OCI-LY7 (cell line): ENCODE results near the gene TMED6. TPM values are rescaled to one million over a fixed set of nuclear protein-coding genes. Genes with fewer than 3 reads are reported as not detected.

Source experiments
- BruUV-seq: library from RNA; stranded (reverse); fragments of 400-500 nt; replicated peaks from 2 replicates; lab custom pipeline; 2021; lab: Mats Ljungman, UMichigan
- CTCF ChIA-PET: fragments of 300-600 bp; sonication (Branson Sonifier 250); formaldehyde crosslinking; loops from one replicate; lab custom pipeline; 2022; ENCODE audit warnings: antibody characterized with exemption; ENCODE audit not compliant: unreplicated experiment; lab: Charles Lee
- POLR2A ChIA-PET: fragments of 300-600 bp; sonication (Branson Sonifier 250); formaldehyde crosslinking; loops from one replicate; lab custom pipeline; 2022; ENCODE audit warnings: antibody characterized with exemption; lab: Charles Lee
- DNase-seq: peaks from one replicate; pipeline ENCODE4 v3.0.0-alpha.2; 2015; ENCODE audit warnings: low spot score
- H2AFZ ChIP-seq: fragments of 200-600 bp; sonication (generic), shearing (Covaris generic); 2 replicates; pipeline ENCODE4 v1.6.1; 2014; ENCODE audit warnings: mild to moderate bottlenecking, antibody characterized with exemption, low read length, moderate library complexity
- H3K27ac ChIP-seq: fragments of 200-600 bp; sonication (generic); 2 replicates; pipeline ENCODE4 v1.5.1; 2014; ENCODE audit warnings: mixed run types, low read depth, mild to moderate bottlenecking, moderate library complexity, low read length, inconsistent platforms; ENCODE audit not compliant: poor library complexity, severe bottlenecking
- H3K36me3 ChIP-seq: fragments of 200-600 bp; sonication (generic); 2 replicates; pipeline ENCODE4 v1.6.1; 2014; ENCODE audit warnings: mild to moderate bottlenecking, antibody characterized with exemption, low read length, moderate library complexity, mixed read lengths; ENCODE audit not compliant: insufficient read depth
- H3K4me1 ChIP-seq: fragments of 200-600 bp; sonication (generic); 2 replicates; pipeline ENCODE4 v1.5.1; 2014; ENCODE audit warnings: mild to moderate bottlenecking, low read length; ENCODE audit not compliant: insufficient read depth, poor library complexity, severe bottlenecking
- H3K4me2 ChIP-seq: fragments of 200-600 bp; sonication (generic); 2 replicates; pipeline ENCODE4 v1.6.1; 2014; ENCODE audit warnings: mild to moderate bottlenecking, low read length
- H3K4me3 ChIP-seq: fragments of 200-600 bp; sonication (generic); 2 replicates; pipeline ENCODE4 v1.5.1; 2014; ENCODE audit warnings: mild to moderate bottlenecking, low read depth, low read length; ENCODE audit not compliant: poor library complexity, severe bottlenecking
- H3K79me2 ChIP-seq: fragments of 200-600 bp; sonication (generic); 2 replicates; pipeline ENCODE4 v1.6.1; 2016; ENCODE audit warnings: low read depth, mild to moderate bottlenecking, low read length, moderate library complexity, mixed read lengths; ENCODE audit not compliant: insufficient read depth
- H3K9me2 ChIP-seq: fragments of 200-600 bp; sonication (generic); 2 replicates; pipeline ENCODE4 v1.6.1; 2016; ENCODE audit warnings: mild to moderate bottlenecking, low read length, mixed read lengths; ENCODE audit not compliant: insufficient read depth
- H3K9me3 ChIP-seq: fragments of 200-600 bp; sonication (generic); 2 replicates; pipeline ENCODE4 v1.6.1; 2014; ENCODE audit warnings: mild to moderate bottlenecking, mixed run types, low read length, mixed read lengths
- H4K20me1 ChIP-seq: fragments of 200-600 bp; sonication (generic); 2 replicates; pipeline ENCODE4 v1.6.1; 2014; ENCODE audit warnings: mild to moderate bottlenecking, antibody characterized with exemption, low read length, moderate library complexity, mixed read lengths; ENCODE audit not compliant: insufficient read depth
- CTCF ChIP-seq: fragments of 200-600 bp; sonication (generic); conservative IDR thresholded peaks from 2 replicates; pipeline ENCODE4 v1.5.1; 2014; ENCODE audit warnings: mild to moderate bottlenecking, antibody characterized with exemption, low read length, moderate library complexity, mixed read lengths
- EZH2phosphoT487 ChIP-seq: fragments of 200-600 bp; sonication (generic); IDR thresholded peaks from 2 replicates; pipeline ENCODE4 v1.6.1; 2018; ENCODE audit warnings: low read depth, borderline replicate concordance, mild to moderate bottlenecking, mixed run types, antibody characterized with exemption, low read length, moderate library complexity, mixed read lengths
- intact Hi-C: fragments of 100-400 bp; cut with micrococcal nuclease; formaldehyde crosslinking; loops from one replicate; pipeline ENCODE4 v1.10.0; 2022; ENCODE audit not compliant: unreplicated experiment
- total RNA-seq, 2 experiments: library from RNA; depleted of rRNA in 1 of 2; stranded (reverse); fragments of >200 nt in 1 of 2; shearing (Covaris generic) in 1 of 2; gene quantifications; 2 replicates each; pipeline ENCODE4 v1.2.3, GENCODE V29; 2014 to 2022

The TMED6 gene
- total RNA-seq, 2 experiments from 2014 or later = 1.7 TPM

GRCh38 chr16:69324585-69325253, 26.9 kb downstream of the TMED6 start:
- intact Hi-C loops = no loop called here
- Histone ChIP-seq H3K9me2 (no peaks in the 10 kb centered on the region), H3K9me3 (no peaks in the 10 kb centered on the region), H4K20me1 (peaks cover 44% of the 10 kb centered on the region), H2AFZ (no peak overlapping the region), H3K36me3 (peaks cover 98% of the 10 kb centered on the region), H3K4me3 (no peak overlapping the region), H3K4me2 (no peak overlapping the region; the same call in 1 of the 2 replicates), H3K79me2 (peaks cover 71% of the 10 kb centered on the region), H3K27ac (no peak overlapping the region), H3K4me1 (peaks cover 39% of the 10 kb centered on the region)
- TF ChIP-seq EZH2phosphoT487 = no peak
- TF ChIP-seq CTCF = no peak
- BruUV-seq = TSS peak; percentile 76
- POLR2A ChIA-PET = interaction anchor here (0.7 kb wide), 1 partner anchor 22 kb away, joined by 3 read pairs; no protein-coding TSS in a partner anchor
- CTCF ChIA-PET = no interaction called here
- DNase-seq = no peak

DNA sequence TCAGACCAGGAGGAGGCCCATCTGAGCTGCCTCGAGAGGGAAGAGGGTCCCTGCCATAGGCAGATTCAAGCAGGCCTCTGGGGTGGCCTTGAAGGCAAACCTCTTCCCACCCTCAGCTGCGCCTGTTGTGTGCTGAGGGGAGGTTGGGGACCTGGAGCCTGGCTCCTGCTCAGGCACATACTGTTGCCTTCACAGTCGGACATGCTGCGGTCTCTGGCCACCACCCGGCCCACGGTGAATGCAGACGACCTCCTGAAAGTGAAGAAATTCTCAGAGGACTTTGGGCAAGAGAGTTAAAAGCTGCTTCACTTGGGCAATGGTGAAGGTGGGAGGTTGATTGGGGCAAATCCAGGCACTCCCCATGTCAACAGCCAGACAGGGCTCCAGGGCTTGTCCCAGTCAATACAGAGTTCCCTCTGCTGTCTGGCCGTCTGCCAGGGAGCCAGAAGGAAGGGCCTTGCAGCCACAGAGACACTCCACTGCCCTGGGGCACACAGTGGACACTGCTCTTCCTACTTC, 27.5 kb downstream of the TMED6 start:
- Histone ChIP-seq H3K4me1 (peaks cover 36% of the 10 kb centered on the region), H3K4me3 (no peak overlapping the region), H3K4me2 (no peak overlapping the region), H4K20me1 (peaks cover 38% of the 10 kb centered on the region), H3K27ac (no peak overlapping the region), H2AFZ (no peak overlapping the region), H3K9me2 (no peaks in the 10 kb centered on the region), H3K36me3 (peaks cover 98% of the 10 kb centered on the region), H3K79me2 (peaks cover 64% of the 10 kb centered on the region), H3K9me3 (no peaks in the 10 kb centered on the region)
- intact Hi-C loops = no loop called here
- TF ChIP-seq EZH2phosphoT487 = no peak
- ChIA-PET POLR2A (interaction anchor here (0.6 kb wide), 1 partner anchor 66 kb away, joined by 5 read pairs; no protein-coding TSS in a partner anchor), CTCF (no interaction called here)
- DNase-seq = no peak
- BruUV-seq = no TSS peak

DNA sequence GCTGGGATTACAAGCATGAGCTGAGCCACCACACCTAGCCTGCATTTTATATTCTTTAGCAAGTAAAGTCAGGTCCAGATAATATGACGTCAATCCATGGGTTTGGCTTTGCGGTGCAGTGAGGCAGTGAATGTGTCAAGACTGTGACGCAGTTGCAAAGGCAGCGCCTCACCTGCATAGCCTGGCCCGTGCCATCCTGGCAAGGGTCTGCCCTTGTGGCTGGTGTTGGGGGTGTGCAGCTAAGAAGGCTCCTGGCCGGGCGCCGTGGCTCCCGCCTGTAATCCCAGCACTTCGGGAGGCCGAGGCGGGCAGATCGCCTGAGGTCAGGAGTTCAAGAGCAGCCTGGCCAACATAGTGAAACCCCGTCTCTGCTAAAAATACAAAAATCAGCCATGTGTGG, 28.2 kb downstream of the TMED6 start:
- intact Hi-C loops = no loop called here
- peaks cover 32% of the 10 kb centered on the region for H4K20me1 ChIP-seq
- peaks cover 98% of the 10 kb centered on the region for H3K36me3 ChIP-seq
- DNase-seq = no peak
- H3K4me3 ChIP-seq = no peak overlapping the region
- H3K9me3 ChIP-seq = no peaks in the 10 kb centered on the region
- peaks cover 30% of the 10 kb centered on the region for H3K4me1 ChIP-seq
- H2AFZ ChIP-seq = no peak overlapping the region
- H3K9me2 ChIP-seq = no peaks in the 10 kb centered on the region
- ChIA-PET POLR2A (interaction anchor here (0.6 kb wide), 1 partner anchor 1632 kb away, joined by 5 read pairs; no protein-coding TSS in a partner anchor), CTCF (no interaction called here)
- H3K27ac ChIP-seq = no peak overlapping the region
- BruUV-seq = no TSS peak
- no peak overlapping the region for H3K4me2 ChIP-seq
- H3K79me2 ChIP-seq = peaks cover 58% of the 10 kb centered on the region
- TF ChIP-seq CTCF (no peak), EZH2phosphoT487 (no peak)
